ENCODE measurements around the gene NEGR1. TPM values are rescaled to one million over a fixed set of nuclear protein-coding genes. Genes with fewer than 3 reads are reported as not detected.

Gene NEGR1
- total RNA-seq, 4 donors from 2014 or later, result 4.1 to 12.4 (median 10.2) TPM

- Histone ChIP-seq H3K4me1 (no peaks in the 10 kb centered on the region), H3K4me3 (replicated peaks in 1 of 3) (no peak overlapping the region), H3K36me3 (no peaks in the 10 kb centered on the region), H3K27ac (no peak overlapping the region), H3K9me3 (no peaks in the 10 kb centered on the region), H3K27me3 (no peaks in the 10 kb centered on the region)
- TF ChIP-seq CTCF (IDR thresholded peaks at IDR 0.05), result no peak
- no peak for DNase-seq
- intact Hi-C loops (cut with DNase I), result no loop called here
- WGBS, 2 donors, result 8 to 13% methylated on average over 1 of the region's 1 CpG
These were observed 671.9 kb downstream of the NEGR1 start for GRCh38 chr1:71610476-71610875.

- WGBS, 2 donors, result 85 to 89% methylated on average over 3 of the region's 3 CpGs
These were observed 679.1 kb downstream of the NEGR1 start for GRCh38 chr1:71603044-71603776.

GRCh38 chr1:71600023-71600422, 682.3 kb downstream of the NEGR1 start:
- WGBS, 2 donors, result 81 to 84% methylated on average over 2 of the region's 2 CpGs
- no peaks in the 10 kb centered on the region for H3K27me3 ChIP-seq
- DNase-seq, result no peak
- intact Hi-C loops (cut with DNase I), result no loop called here
- H3K36me3 ChIP-seq, result no peaks in the 10 kb centered on the region
- TF ChIP-seq POLR2A (IDR thresholded peaks at IDR 0.05) (no peak), CTCF (IDR thresholded peaks at IDR 0.05) (no peak)
- H3K4me3 ChIP-seq (replicated peaks in 1 of 3), result no peak overlapping the region
- no peak overlapping the region for H3K27ac ChIP-seq
- H3K9me3 ChIP-seq, result no peaks in the 10 kb centered on the region
- peaks cover 0 to 4% of the 10 kb centered on the region in 2 donors for H3K4me1 ChIP-seq

More at GRCh38 chr1:71603044-71603776, 679.1 kb downstream of the NEGR1 start:
- H3K27ac ChIP-seq, result no peak overlapping the region
- intact Hi-C loops (cut with DNase I), result no loop called here
- DNase-seq, result no peak
- H3K27me3 ChIP-seq, result no peaks in the 10 kb centered on the region
- no peaks in the 10 kb centered on the region for H3K36me3 ChIP-seq
- no peak overlapping the region for H3K4me3 ChIP-seq (replicated peaks in 1 of 3)
- H3K9me3 ChIP-seq, result no peaks in the 10 kb centered on the region
- TF ChIP-seq CTCF (IDR thresholded peaks at IDR 0.05) (no peak), POLR2A (IDR thresholded peaks at IDR 0.05) (no peak)
- peaks cover 0 to 4% of the 10 kb centered on the region in 2 donors for H3K4me1 ChIP-seq

GRCh38 chr1:71599306-71599705, 683.0 kb downstream of the NEGR1 start:
- Histone ChIP-seq H3K27ac (no peak overlapping the region), H3K9me3 (no peaks in the 10 kb centered on the region), H3K36me3 (no peaks in the 10 kb centered on the region), H3K4me1 (peaks cover 0 to 4% of the 10 kb centered on the region in 2 donors), H3K4me3 (replicated peaks in 1 of 3) (no peak overlapping the region), H3K27me3 (no peaks in the 10 kb centered on the region)
- TF ChIP-seq CTCF (IDR thresholded peaks at IDR 0.05) (no peak), POLR2A (IDR thresholded peaks at IDR 0.05) (no peak)
- intact Hi-C loops (cut with DNase I), result no loop called here
- DNase-seq, result no peak
- WGBS, 2 donors, result 43 to 56% methylated on average over 1 of the region's 1 CpG

- H3K36me3 ChIP-seq, result no peaks in the 10 kb centered on the region
- DNase-seq, result no peak
- no peaks in the 10 kb centered on the region for H3K4me1 ChIP-seq
- no peaks in the 10 kb centered on the region for H3K9me3 ChIP-seq
- H3K4me3 ChIP-seq (replicated peaks in 1 of 3), result no peak overlapping the region
- no peak overlapping the region for H3K27ac ChIP-seq
- intact Hi-C loops (cut with DNase I), result no loop called here
- no peak for TF ChIP-seq POLR2A (IDR thresholded peaks at IDR 0.05)
- no peak for TF ChIP-seq CTCF (IDR thresholded peaks at IDR 0.05)
- no peaks in the 10 kb centered on the region for H3K27me3 ChIP-seq
These were observed 688.8 kb downstream of the NEGR1 start for GRCh38 chr1:71593523-71593922.

Data from thyroid gland (tissue), 4 donors.